HG03565 (cell line): ENCODE measurements around the gene RPL32.
"Not testable (repeated sequence)": the region's sequence is repeated elsewhere in the genome, so short reads cannot be mapped to it uniquely, and the experiment has no call there.

ENCODE experiments used
- ATAC-seq: cut with Tn5 transposase; IDR thresholded peaks from one replicate; pipeline ENCODE4 v1.9.1; 2021; ENCODE audit warnings: mild to moderate bottlenecking, moderate library complexity; ENCODE audit not compliant: unreplicated experiment

RPL32 gene

GRCh38 chr3:12841149-12841969, at the start of gene RPL32:
RPL32 (minus strand) TSS chr3:12841565; CDS start chr3:12840237, 1,328 bp downstream.
- ATAC-seq: peak; percentile 86

GRCh38 chr3:12890610-12891390, 49.4 kb upstream of the RPL32 start:
- ATAC-seq: no peak

GRCh38 chr3:12886736-12887135, 45.4 kb upstream of the RPL32 start:
- no peak for ATAC-seq

GRCh38 chr3:12886106-12886679, 44.8 kb upstream of the RPL32 start:
- no peak for ATAC-seq

GRCh38 chr3:12885583-12885930, 44.2 kb upstream of the RPL32 start:
- ATAC-seq: no peak

- no peak for ATAC-seq
Measured at GRCh38 chr3:12884790-12885582, 43.6 kb upstream of the RPL32 start.

GRCh38 chr3:12884186-12884680, 42.9 kb upstream of the RPL32 start:
- no peak for ATAC-seq

- no peak for ATAC-seq
Measured at GRCh38 chr3:12882336-12883310, 41.3 kb upstream of the RPL32 start.

- ATAC-seq: not testable (repeated sequence)
Measured at GRCh38 chr3:12881858-12882257, 40.5 kb upstream of the RPL32 start.

- ATAC-seq: no peak
Measured at GRCh38 chr3:12879191-12879815, 37.9 kb upstream of the RPL32 start.

- ATAC-seq: not testable (repeated sequence)
Measured at GRCh38 chr3:12878758-12879157, 37.4 kb upstream of the RPL32 start.

- no peak for ATAC-seq
Measured at GRCh38 chr3:12878141-12878574, 36.8 kb upstream of the RPL32 start.

- ATAC-seq: no peak
Measured at GRCh38 chr3:12877040-12877439, 35.7 kb upstream of the RPL32 start.

GRCh38 chr3:12875857-12876836, 34.8 kb upstream of the RPL32 start:
- ATAC-seq: no peak

GRCh38 chr3:12871404-12871983, 30.1 kb upstream of the RPL32 start:
- ATAC-seq: no peak

GRCh38 chr3:12870942-12871341, 29.6 kb upstream of the RPL32 start:
- peak; percentile 47 for ATAC-seq

GRCh38 chr3:12869035-12869621, 27.8 kb upstream of the RPL32 start:
- no peak for ATAC-seq
